Astrocyte (in vitro differentiated cells and primary cell): ENCODE measurements around the gene PPP4R4.

Experiments used
- CTCF ChIP-seq: IDR thresholded peaks from 2 replicates; pipeline ENCODE4 v1.5.1; 2011; ENCODE audit warnings: low read depth, mild to moderate bottlenecking, inconsistent platforms, low read length, moderate library complexity; ENCODE audit not compliant: insufficient read depth
- EZH2 ChIP-seq: IDR thresholded peaks from 2 replicates; pipeline ENCODE4 v1.6.1; 2012; ENCODE audit warnings: mild to moderate bottlenecking, low read length, inconsistent platforms; ENCODE audit not compliant: insufficient read depth

- no peak for TF ChIP-seq CTCF
- no peak for TF ChIP-seq EZH2
Measured at GRCh38 chr14:94312481-94313246, 138.5 kb downstream of the PPP4R4 start.
